Left ventricle myocardium inferior (tissue), 1 donor: Measurements from ENCODE around the gene SLF1. TPM values are rescaled to one million over a fixed set of nuclear protein-coding genes. Genes with fewer than 3 reads are reported as not detected.

ENCODE experiments used
- DNase-seq: peaks from one replicate; pipeline ENCODE4 v3.0.0-alpha.2; 2020
- H3K27ac ChIP-seq: fragments of 200-600 bp; replicated peaks from 2 replicates; pipeline ENCODE4 v1.8.0; 2021
- H3K27me3 ChIP-seq: fragments of 200-600 bp; 2 replicates; pipeline ENCODE4 v1.8.0; 2021; ENCODE audit warnings: low read depth
- H3K36me3 ChIP-seq: fragments of 200-600 bp; 2 replicates; pipeline ENCODE4 v1.8.0; 2021
- H3K4me1 ChIP-seq: fragments of 200-600 bp; 2 replicates; pipeline ENCODE4 v1.8.0; 2021
- H3K4me3 ChIP-seq: fragments of 200-600 bp; 2 replicates; pipeline ENCODE4 v1.8.0; 2021; ENCODE audit warnings: mild to moderate bottlenecking, moderate library complexity
- H3K9me3 ChIP-seq: fragments of 200-600 bp; replicated peaks from 2 replicates; pipeline ENCODE4 v1.8.0; 2021
- CTCF ChIP-seq: fragments of 200-600 bp; IDR thresholded peaks from 2 replicates; pipeline ENCODE4 v1.8.0; 2021; ENCODE audit warnings: antibody characterized with exemption, mild to moderate bottlenecking, borderline replicate concordance
- intact Hi-C: fragments of 100-400 bp; cut with micrococcal nuclease; formaldehyde crosslinking; loops from one replicate; pipeline ENCODE4 v1.11.0; 2022
- total RNA-seq: library from RNA; stranded (reverse); fragmentation: NEBNext Ultra II Directional; extraction: Animal tissue kit (Norgen Biotek cat#: 25700); gene quantifications from one replicate; pipeline ENCODE4 v1.2.1, GENCODE V29; 2021
- donor health status: DM: no; HTN: yes; CAD: no; lungs with severe emphysema.

Gene SLF1
- total RNA-seq, 1 donor from 2014 or later: 7.1 TPM

- H3K36me3 ChIP-seq: peaks cover 33% of the 10 kb centered on the region
- TF ChIP-seq CTCF: no peak
- intact Hi-C loops: no loop called here
Observed at GRCh38 chr5:94691949-94692348, 73.5 kb downstream of the SLF1 start.

GRCh38 chr5:94692581-94692980, 74.1 kb downstream of the SLF1 start:
- H3K27ac ChIP-seq: no peak overlapping the region
- no peak overlapping the region for H3K4me3 ChIP-seq
- no peaks in the 10 kb centered on the region for H3K9me3 ChIP-seq
- no peak for DNase-seq
- intact Hi-C loops: no loop called here
- H3K27me3 ChIP-seq: no peaks in the 10 kb centered on the region
- peaks cover 14% of the 10 kb centered on the region for H3K4me1 ChIP-seq
- TF ChIP-seq CTCF: no peak
- peaks cover 28% of the 10 kb centered on the region for H3K36me3 ChIP-seq

More at GRCh38 chr5:94691949-94692348, 73.5 kb downstream of the SLF1 start:
- DNase-seq: no peak
- no peaks in the 10 kb centered on the region for H3K27me3 ChIP-seq
- no peaks in the 10 kb centered on the region for H3K9me3 ChIP-seq
- no peak overlapping the region for H3K27ac ChIP-seq
- no peak overlapping the region for H3K4me3 ChIP-seq
- H3K4me1 ChIP-seq: peaks cover 14% of the 10 kb centered on the region

GRCh38 chr5:94693043-94693822, 74.8 kb downstream of the SLF1 start:
- H3K27me3 ChIP-seq: no peaks in the 10 kb centered on the region
- TF ChIP-seq CTCF: peak; percentile 56
- no peak overlapping the region for H3K27ac ChIP-seq
- H3K4me3 ChIP-seq: no peak overlapping the region
- no peak for DNase-seq
- no peaks in the 10 kb centered on the region for H3K9me3 ChIP-seq
- peaks cover 26% of the 10 kb centered on the region for H3K36me3 ChIP-seq
- intact Hi-C loops: no loop called here
- H3K4me1 ChIP-seq: peaks cover 14% of the 10 kb centered on the region

- DNase-seq: no peak
- no peak for TF ChIP-seq CTCF
- Histone ChIP-seq H3K27me3 (no peaks in the 10 kb centered on the region), H3K27ac (no peak overlapping the region), H3K9me3 (no peaks in the 10 kb centered on the region), H3K4me3 (no peak overlapping the region), H3K36me3 (peaks cover 20% of the 10 kb centered on the region), H3K4me1 (peaks cover 14% of the 10 kb centered on the region)
- intact Hi-C loops: no loop called here
Observed at GRCh38 chr5:94693845-94694370, 75.4 kb downstream of the SLF1 start.

GRCh38 chr5:94694671-94695070, 76.2 kb downstream of the SLF1 start:
- Histone ChIP-seq H3K27me3 (no peaks in the 10 kb centered on the region), H3K27ac (no peak overlapping the region), H3K9me3 (no peaks in the 10 kb centered on the region), H3K4me3 (no peak overlapping the region), H3K4me1 (peaks cover 14% of the 10 kb centered on the region), H3K36me3 (peaks cover 13% of the 10 kb centered on the region)
- intact Hi-C loops: no loop called here
- TF ChIP-seq CTCF: no peak
- no peak for DNase-seq
